ENCODE measurements around the gene PRDM7.
"Not testable (repeated sequence)": the region's sequence is repeated elsewhere in the genome, so short reads cannot be mapped to it uniquely, and the experiment has no call there.

PRDM7 gene

DNA sequence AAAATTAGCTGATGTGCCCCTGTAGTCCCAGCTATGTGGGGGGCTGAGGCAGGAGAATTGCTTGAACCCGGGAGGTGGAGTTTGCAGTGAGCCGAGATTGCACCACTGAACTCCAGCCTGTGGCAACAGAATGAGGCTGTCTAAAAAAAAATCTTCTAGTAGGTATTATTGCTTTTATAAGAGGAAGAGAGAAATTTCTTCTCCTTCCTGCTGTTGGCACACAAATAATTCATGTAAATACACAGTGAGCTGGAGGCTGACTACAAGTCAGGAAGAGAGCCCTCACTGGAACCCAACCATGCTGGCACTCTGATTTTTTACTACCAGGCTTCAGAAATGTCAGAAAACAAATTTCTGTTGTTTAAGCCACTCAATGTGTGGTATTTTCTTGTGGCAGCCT lies 6.7 kb downstream of the PRDM7 start:
- DNase-seq: no peak

DNA sequence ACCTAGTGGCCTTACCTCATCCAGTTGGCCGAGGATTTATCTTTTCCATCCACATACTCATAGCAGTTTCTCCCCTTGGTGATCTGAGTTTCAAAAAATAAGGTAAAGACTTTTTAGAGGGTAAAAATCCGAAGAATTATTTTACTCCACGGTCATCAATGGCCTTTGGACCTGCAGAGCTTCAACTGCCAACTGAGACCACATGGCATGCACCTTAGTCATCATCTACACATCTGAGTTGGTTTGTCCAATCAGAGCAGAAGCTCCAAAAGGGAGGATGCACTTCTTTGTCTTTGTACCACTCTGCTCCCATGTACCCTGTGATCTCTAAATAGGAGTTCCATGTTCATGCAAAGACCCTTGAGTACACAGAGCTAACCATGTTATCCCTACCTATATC lies 15.7 kb downstream of the PRDM7 start:
- DNase-seq: no peak

DNA sequence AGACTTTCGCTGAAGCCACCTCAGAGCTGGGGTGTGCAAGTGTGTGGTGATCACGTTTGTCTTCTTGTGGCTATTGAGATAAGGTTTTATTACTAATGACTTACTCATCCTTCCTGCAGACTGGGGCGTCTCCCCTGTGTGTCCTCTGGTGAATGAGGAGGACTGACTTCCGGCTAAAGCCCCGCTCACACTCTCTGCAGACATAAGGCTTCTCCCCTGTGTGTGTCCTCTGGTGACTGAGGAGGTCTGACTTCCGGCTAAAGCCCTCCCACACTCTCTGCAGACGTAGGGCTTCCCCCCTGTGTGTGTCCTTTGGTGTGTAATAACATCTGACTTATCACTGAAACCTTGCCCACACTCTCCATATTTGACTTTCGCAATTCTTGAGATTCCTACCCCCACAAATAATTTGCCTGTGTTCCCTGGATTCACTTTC lies 19.4 kb downstream of the PRDM7 start:
- no peak for DNase-seq

DNA sequence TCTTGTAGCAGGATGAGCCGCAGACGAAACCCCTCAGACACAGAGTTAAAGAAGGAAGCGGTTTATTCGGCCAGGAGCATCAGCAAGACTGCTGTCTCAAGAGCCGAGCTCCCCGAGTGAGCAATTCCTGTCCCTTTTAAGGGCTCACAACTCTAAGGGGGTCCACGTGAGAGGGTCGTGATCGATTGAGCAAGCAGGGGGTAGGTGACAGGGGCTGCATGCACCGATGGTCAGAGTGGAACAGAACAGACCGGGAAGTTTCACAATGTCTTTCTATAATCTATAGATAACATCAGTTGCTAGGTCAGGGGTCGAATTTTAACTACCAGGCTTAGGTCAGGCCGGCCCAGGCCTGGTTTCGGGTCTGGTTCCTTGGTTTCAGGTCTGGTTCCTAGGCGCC lies 20.6 kb downstream of the PRDM7 start:
- not testable (repeated sequence) for DNase-seq

DNA sequence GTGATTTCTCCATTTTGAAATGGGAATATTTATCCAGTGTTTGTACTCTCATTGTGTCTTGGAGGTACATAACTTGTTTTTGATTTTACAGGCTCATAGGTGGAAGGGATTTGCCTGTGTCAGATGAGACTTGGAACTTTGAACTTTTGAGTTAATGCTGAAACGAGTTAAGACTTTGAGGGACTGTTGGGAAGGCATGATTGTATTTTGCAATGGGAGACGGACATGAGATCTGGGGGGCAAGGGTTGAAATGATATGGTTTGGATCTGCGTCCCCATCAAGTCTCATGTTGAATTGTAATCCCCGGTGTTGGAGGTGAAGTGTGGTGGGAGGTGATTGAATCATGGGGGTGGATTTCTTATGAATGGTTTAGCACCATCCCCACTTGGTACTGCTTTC lies 21.8 kb downstream of the PRDM7 start:
- no peak for DNase-seq

DNA sequence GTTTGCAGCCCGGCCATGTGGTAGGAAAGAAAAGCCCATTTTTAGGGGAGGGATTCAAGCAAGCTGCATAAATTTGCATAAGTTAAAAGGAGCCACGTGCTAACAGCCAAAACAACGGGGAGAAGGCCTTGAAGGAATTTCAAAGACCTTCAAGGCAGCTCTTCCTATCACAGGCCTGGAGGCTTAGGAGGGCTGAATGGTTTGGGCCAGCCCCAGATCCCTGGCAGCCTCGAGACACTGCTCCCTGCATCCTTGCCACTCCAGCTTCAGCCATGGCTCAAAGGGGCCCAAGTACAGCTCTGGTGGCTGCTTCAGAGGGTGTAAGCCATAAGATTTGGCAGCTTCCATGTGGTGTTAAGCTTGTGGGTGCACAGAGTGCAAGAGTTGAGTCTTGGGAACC lies 22.6 kb downstream of the PRDM7 start:
- no peak for DNase-seq

DNA sequence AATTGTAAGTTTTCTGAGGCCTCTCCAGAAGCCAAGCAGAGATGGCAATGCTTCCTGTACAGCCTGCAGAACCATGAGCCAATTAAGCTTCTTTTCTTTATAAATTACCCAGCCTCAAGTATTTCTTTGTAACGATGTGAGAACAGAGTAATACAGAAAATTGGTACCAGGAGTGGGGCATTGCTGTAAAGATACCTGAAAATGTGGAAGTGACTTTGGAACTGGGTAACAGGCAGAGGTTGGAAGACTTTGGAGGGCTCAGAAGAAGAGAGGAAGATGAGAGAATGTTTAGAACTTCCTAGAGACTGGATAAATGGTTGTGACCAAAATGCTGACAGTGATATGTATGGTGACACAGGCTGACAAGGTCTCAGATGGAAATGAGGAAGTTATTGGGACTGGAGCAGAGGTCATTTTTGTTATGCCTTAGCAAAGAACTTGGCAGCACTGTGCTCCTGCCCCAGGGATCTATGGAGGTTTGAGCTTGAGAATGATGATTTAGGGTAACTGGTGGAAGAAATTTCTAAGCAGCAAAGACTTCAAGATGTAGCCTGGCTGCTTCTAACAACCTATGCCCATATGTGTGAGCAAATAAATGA lies 23.1 kb downstream of the PRDM7 start:
- no peak for DNase-seq

DNA sequence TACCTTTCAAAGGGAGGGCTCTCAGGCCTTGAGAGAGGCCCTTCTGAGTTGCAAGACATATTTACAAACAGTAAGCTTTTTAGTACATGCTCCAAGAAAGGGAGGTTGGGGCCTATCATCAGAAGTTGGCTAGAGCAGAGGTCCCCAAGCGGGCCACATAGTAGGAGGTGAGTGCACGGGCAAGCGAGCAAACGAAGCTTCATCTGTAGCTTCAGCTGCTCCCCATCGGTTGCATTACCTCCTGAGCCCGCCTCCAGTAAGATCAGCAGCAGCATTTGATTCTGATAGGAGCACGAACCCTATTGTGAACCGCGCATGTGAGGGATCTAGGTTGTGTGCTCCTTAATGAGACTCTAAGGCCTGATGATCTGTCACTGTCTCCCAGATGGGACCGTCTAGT lies 26.2 kb downstream of the PRDM7 start:
- no peak for DNase-seq

DNA sequence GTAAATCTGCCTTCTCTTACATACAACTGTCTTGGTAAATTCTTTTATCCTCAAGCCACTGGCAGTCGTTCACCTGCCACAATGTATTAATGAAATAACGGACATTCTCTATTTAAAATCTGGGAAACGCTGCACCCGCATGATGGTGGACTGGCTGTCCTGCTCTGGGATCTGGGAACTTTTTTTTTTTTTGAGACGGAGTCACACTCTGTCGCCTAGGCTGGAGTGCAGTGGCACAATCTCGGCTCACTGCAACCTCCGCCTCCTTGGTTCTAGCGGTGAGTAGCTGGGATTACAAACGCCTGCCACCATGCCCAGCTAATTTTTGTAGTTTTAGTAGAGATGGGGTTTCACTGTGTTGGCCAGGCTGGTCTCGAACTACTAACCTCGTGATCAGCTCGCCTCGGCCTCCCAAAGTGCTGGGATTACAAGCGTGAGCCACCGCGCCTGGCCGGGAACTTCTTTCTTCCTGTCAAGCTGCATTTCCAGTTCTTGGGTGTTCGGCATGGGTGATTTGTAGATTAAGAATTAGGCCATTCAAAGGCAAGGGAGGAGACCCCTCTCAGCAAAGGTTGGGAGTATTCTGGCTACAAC lies 28.3 kb downstream of the PRDM7 start:
- DNase-seq: no peak

DNA sequence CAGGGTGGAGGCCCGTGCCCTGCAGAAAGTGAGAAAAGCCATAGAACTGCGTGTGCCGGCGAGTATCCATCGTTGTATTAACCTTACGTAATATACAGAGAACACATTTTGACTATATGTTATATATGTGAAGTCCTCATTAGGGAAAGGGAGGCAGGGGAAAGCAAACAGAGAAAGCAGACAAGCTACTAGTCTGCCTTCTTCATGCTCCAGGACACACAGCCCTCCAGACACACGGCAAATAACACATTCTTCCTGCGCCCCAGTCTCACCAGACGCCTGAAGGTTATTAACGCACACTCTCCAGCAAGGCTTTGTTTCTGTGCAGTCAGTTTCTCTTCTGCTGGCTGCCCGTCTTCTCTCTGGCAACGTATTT lies 28.8 kb downstream of the PRDM7 start:
- no peak for DNase-seq

DNA sequence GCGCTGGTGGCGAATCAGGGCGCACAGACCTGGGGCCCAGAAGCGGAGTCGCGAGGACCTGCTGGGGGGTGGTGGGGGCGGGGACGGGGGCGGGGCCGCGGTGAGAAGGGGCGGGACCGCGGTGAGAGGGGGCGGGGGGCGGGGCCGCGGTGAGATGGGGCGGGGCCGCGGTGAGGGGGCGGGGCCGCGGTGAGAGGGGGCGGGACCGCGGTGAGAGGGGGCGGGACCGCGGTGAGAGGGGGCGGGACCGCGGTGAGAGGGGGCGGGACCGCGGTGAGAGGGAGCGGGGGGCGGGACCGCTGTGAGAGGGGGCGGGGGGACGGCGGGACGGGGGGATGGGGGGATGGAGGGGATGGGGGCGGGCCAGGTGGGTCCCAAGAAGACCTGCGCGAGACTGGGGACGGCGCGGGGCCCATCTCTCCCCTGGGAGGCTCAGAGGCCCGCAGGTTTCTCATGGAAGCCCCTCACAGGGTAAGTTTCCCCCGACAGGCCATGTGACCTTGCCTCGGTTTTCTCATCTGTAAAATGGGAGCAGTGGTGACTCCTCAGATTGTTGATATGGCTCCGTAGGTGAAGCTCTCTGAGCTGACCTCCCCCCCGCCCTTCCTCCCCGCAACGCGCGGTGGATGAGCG lies 29.3 kb downstream of the PRDM7 start:
- DNase-seq: no peak

DNA sequence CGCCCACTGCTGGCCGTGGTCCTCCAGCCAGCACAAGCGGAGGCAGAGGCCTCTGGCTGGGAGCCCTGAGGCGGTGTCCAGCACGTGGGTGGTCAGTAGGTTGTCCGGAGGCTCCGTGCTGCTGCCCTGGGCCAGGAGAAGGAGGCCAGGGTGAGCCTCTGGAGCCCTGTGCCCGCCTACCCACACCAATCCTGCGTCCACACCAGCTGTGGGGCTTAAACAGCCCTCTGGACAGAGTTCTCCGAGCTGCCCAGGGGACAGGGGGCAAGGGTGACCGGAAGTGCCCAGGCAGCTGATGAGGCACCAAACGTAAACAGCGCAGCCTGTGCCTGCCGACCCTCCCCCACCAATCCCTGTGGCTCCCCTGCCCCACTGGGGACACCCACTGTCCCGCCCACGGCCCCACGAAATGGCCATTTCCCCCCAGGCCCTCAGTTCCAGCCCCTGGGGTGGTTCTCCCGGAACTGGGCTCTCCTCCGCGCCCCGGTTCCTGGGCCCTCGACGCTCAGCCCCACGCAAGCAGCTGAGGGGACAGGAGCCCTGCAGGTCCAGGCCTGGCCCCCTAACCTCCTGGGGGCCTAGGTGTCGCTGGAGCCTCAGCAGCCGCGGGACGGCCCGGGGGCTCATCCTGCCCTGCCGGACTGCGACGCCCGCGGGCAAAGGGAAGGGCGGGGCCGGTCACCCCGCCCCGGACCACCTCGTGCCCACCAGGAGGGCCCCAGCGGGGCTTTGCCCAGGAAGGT lies 30.0 kb downstream of the PRDM7 start:
- DNase-seq: no peak

DNA sequence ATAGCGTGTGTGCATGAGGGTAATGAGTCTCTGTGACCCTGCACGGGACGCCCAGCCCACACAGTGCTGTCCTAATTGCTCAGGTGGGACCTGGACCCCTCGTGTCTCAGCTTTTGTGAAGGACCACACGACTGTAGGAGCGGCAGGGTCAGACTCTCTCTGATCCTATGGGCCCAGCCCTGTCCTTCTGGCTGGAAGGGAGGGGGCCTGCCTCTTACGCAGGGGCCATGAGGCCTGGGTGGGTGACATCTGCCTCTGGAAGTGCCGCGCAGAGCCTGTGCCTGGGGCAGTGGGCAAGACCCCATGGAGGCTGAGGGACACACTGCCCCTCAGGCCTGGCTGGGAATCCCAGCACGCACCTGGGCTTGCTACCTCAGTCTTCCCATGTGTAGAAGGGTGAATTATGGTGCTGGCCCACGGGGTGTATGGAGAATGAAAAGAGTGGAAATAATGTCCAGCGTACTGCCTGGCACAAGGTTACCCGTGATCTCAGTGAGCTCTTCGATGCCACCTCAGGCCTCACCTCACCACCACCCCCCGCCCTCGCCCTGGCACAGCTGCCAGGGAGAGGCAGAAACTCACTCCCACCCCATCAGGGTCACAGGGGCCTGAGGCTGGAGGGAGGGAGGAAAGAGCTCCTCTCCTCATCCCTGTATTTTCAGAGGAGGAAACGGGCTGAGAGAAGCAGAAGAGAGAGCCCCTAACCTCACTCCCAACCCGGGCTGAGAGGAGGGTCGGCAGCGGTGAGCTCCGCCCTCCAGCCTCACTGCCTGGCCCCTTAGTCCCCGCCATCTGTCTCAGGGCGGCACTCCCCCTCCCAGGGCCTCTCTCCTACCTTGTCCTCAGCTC lies 30.8 kb downstream of the PRDM7 start:
- DNase-seq: no peak

DNA sequence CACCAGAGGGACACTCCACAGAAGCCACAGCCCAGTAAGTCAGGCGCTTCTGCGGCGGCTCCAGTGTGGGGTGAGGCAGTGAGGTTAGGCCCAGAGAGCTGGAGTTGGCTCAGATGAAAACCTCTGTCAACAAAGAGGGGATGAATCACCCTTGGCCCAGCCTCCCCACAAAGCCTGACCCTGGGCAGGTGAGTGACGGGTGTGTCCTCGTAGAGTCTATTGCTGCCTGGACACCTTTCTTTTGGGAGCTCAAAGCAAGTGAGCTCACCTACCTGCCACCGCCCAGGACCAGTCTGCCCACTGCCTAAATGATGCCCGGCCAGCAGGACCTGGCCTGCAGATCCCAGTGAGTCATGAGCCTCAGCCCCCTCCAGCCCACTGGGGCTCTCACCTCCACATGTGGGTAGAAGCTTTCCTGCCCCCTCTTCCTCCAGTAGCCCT lies 33.0 kb downstream of the PRDM7 start:
- DNase-seq: no peak

DNA sequence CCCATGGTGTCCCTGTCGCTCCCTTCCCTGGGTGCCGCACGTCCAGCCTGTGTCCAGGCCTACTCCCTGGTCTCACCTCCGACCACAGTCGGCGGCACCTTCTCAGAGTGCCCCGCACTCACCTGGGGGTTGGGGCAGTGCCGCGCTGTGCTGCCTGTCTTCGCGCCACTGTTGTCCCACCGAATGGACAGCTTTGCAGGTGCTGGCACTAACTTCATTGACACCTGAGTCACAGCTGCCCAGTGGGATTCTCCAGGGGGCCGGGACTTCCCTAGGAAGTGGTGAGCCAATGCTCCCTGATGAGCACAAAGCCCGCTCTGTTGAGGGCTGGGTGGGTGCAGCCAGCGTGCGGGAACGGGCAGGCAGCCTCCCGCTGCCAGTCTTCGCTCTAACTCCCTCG lies 33.6 kb downstream of the PRDM7 start:
- no peak for DNase-seq

DNA sequence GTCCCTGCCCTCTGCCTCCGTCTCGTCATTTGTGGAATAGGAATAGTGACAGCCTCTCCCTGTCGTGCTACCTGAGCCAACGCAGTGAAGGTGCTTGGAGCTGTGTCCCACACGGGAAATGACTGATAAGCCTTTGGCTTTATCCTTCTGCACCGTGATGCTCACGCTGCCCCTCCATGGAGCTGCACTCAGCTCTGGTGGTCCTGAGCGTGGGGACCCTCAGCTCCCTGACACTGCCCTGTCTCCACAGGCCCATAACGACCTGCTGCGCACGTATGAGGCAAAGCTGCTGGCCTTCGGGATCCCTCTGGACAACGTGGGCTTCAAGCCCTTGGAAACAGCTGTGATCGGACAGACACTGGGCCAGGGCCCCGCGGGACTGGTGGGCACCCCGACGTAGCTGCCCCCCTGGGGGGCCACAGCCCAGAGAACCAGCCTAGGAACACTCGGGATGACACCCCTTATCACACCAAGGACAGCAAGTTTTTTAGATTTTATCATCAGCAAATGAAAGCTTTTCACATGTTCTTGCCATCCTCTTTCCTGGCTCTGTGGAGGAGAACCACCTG lies 34.1 kb downstream of the PRDM7 start:
- DNase-seq: no peak

DNA sequence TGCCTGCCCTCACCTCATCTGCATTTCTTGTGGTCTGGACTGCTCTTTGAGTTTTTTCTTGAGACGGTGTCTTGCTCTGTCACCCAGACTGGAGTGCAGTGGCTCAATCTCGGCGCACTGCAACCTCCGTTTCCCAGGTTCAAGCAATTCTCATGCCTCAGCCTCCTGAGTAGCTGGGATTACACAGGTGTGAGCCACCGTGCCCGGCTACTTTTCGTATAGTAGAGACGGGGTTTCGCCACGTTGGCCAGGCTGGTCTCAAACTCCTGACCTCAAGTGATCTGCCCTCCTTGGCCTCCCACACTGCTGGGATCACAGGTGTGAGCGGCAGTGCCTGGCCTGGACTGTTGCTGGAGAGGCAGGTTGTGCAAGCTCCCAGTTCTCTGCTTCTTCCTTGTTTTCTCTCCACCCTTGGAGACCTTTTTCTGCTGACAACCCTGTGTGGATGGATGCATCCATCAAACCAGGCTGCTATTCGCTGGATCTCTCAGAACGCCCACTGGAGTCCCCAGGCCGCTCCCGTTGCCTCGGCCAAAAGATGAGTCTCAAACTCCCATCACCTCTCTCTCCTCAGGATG lies 35.1 kb downstream of the PRDM7 start:
- DNase-seq: no peak

DNA sequence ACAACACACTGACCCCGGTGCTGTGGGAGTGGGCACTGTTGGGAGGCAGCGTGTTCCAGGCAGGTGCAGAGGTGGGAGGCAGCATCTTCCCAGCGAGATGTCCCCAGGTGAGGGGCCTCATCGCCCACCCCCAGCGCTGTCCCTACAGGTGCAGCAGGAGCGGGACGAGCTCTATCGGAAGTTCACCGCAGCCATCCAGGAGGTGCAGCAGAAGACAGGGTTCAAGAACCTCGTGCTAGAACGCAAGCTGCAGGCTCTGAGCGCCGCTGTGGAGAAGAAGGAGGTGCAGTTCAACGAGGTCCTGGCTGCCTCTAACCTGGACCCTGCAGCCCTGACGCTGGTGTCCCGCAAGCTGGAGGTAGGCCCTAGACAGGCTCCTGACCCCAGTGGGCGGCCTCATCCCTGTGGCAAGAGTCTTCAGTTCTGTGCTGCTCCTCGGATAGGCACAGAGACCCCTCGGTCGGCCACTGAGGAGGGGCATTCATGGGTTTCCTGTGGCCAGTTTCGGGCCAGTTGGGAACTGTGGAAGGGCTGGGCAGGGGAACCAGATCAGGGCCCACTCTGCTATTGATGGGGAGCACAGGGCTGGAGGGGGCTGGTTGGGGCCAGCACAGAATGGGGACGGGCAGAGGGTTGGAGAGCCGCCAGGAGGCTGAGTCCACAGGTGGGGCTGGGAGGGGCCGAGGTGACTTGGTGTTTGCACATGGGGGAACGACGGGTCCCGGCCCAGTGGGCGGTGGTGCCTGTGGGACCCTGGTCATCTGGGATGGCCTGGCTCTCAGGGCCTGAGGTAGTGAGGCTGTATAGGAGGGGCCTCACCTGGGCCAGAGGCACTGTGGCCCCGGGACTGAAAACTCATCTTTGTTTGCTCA lies 36.7 kb downstream of the PRDM7 start:
- DNase-seq: no peak

DNA sequence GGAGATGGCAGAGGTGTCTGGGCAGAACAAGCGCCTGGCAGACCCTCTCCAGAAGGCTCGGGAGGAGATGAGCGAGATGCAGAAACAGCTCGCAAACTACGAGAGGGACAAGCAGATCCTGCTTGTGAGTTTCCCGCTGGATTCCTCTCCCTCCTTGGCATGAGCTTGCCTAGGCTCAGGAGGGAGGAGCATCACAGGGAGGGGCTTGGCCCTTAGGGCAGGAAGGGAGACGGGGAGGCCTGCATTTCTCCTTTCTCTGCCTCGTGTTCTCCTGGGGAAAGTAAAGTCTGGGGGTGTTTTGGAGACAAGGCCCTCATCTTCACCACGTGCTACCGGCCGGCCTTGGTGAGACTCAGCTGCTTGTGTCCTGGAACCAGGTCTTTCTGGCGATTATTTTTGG lies 39.9 kb downstream of the PRDM7 start:
- DNase-seq: no peak

DNA sequence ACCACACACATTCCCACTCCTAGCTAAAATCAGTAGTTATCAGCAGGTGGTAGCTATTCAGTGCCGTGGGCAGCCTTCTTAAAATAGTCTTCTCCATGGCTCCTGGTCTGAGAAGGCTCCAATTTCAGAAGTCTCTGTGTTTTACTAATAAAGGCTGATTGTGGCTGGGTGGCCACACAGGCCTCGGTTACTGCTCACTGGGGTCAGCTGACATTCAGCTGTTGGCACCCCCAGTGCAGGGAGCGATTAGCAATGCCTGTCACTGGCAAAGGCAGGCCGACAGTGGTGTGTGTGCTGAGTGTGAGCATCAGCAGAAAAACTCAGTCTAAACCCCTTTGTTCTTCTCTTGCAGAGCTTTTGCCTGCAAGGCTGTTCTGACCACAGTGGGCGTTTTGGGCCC lies 41.2 kb downstream of the PRDM7 start:
- no peak for DNase-seq

DNA sequence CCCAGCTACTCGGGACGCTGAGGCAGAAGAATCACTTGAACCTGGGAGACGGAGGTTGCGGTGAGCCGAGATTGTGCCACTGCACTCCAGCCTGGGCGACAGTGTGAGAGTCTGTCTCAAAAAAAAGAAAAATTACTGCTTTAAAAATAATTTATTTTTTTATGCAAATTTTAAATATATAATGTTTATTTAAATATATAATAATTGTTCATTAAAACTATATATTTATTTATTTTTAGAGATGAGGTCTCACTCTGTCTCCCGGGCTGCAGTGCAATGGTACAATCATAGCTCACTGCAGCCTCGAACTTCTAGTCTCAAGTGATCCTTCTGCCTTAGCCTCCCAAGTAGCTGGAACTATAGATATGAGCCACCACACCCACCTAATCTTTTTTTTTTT lies 42.6 kb downstream of the PRDM7 start:
- DNase-seq: no peak
